Anterior cingulate cortex (tissue), 58 donors: ENCODE results near the gene SUCLG2.

Experiments
- DNase-seq, 58 donors: peaks; one replicate each; lab custom pipeline; 2025; lab: John Stamatoyannopoulos, UW

SUCLG2 gene

GRCh38 chr3:67654099-67654843 is at the start of gene SUCLG2:
Gene SUCLG2 (minus strand): TSS chr3:67654612. CDS start chr3:67654586, 26 bp downstream.
- DNase-seq, result peak; percentile 9 to 87 (median 66)

DNA sequence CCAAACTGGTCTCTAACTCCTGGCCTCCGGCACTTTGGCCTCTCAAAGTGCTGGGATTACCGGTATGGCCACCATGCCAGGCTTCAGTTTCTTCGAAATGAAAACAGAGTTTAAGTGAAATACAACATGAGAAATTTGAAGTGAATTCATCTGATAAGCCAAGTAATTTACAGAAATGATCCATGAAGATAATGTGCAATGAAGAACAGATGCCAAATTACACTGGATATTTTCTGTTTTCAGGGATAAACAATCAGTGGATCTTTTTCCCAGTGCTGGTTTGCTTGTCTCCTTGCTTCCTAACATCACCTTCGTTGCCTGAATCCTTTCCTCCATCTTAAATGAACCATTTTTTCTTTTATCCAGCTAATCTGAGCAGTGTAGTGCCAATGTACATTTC is 46.2 kb upstream of the SUCLG2 start:
- DNase-seq, result no peak

- DNase-seq, result no peak
These were observed 45.5 kb upstream of the SUCLG2 start for GRCh38 chr3:67699882-67700281.

DNA sequence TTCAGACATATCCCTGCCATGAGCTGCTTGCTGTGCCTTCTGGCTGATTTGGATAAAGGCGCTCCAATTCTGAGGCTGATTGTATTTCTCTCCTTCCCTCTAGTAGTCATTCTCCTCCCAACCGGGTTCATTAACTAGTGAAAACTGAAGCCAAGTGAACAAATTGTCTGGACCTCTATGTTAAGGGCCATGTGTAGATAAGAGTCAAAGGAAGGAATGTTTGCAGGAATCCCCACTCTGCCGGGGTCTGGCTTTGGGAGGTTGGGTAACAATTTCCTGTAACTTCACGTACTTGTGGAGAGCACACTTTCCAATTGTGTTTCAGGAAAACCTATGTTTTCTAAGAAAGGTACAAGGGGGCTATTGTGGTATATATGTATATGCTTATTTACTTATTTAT is 38.2 kb upstream of the SUCLG2 start:
- no peak for DNase-seq

GRCh38 chr3:67691926-67692325 is 37.5 kb upstream of the SUCLG2 start:
- DNase-seq, result no peak

GRCh38 chr3:67691207-67691606 is 36.8 kb upstream of the SUCLG2 start:
- DNase-seq, result no peak

- no peak for DNase-seq
These were observed 35.4 kb upstream of the SUCLG2 start for GRCh38 chr3:67689806-67690205.

- DNase-seq, result no peak
These were observed 33.8 kb upstream of the SUCLG2 start for GRCh38 chr3:67688231-67688630.

GRCh38 chr3:67686069-67686468 is 31.7 kb upstream of the SUCLG2 start:
- DNase-seq, result no peak

DNA sequence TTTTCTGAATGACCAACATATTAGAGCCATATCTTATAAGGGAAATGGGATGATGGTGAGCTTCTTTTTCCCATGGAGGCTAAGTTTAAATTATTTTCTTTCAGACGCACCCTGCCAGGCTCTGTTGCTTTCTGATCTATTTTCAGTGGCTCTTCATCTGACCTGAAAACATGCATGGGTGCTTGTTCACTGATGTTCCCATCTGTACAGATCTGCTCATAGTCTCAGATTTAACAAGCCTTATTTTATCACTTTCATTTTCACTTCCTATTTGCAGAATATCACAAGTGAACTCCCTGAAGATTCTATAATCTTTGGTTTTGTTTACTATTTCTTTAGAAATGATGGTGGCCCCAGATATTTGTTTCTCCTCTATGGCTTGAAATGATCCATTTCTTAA is 31.1 kb upstream of the SUCLG2 start:
- no peak for DNase-seq

DNA sequence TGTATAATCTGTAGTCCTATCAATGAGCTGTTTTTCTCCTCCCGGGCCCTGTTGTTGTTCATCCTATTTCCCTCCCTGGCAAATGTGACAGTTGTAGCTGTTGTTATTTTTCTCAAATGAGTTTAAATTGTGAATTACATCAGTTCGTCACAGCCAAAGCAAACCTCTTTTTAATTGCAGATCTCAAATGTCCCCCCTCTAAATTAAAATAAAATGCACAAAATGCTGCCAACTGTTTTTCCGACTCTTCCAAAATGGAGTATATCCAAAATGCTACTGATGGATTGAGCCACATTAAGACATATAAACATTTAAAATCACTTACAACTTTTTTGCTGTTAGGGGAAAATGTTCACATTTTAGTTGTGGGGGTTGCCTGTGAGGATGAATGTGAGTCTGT is 29.8 kb upstream of the SUCLG2 start:
- no peak for DNase-seq

DNA sequence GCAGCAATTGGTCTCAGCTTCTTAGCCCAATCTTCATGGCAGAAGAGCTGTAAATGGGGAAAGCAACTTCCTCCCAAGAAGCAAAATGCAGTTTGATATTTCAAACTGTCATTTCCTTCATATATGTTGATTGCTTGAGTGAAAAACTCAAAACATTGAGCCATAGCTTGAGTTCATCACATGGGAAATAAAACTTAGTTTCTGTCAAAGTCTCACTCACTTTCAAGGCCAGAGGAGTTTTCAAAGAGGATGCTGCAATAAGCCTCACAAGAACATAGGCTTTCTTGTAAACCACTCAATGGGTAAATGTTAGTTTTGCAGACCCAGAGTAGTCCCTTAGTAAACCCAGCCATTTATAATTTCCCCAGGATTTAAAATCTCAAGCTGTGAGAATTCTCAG is 29.1 kb upstream of the SUCLG2 start:
- DNase-seq, result no peak

GRCh38 chr3:67678665-67679064 is 24.3 kb upstream of the SUCLG2 start:
- no peak for DNase-seq

DNA sequence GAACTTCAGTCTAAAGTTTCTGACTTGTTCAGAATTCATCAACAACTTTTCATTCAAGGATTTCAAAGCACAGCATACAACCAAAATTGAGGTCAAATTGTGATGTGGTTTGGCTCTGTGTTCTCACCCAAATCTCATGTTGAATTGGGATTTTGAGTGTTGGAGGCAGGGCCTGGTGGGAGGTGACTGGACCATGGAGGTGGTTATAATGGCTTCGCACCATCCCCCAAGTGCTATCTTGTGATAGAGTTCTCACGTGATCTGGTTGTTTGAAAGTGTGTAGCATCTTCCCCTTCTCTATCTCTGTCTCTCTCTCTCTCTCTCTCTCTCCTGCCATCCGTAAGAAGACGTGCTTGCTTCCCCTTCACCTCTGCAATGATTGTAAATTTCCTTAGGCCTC is 19.6 kb upstream of the SUCLG2 start:
- no peak for DNase-seq

- DNase-seq, result no peak
These were observed 8.3 kb upstream of the SUCLG2 start for GRCh38 chr3:67662733-67663132.

DNA sequence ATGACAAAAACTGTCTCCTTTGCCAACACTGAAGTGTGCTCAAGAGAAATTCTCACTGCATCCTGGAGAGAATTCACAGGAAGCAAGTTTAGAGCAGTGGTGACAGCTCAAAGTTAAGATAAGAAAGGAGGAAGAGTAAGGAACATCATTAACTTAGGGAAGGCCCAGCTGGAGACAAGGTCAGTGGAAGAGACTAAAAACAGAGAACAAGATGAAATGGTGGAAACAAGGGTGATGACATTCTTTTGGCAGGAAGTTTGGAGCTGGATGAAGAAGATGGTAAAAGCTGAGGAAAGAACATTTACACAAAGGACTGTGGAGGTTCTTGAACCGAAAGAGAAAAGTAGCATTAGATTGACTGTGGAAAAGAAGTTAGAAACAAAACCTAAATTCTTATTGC is 6.7 kb upstream of the SUCLG2 start:
- no peak for DNase-seq

GRCh38 chr3:67657192-67657591 is 2.8 kb upstream of the SUCLG2 start:
- DNase-seq, result no peak

DNA sequence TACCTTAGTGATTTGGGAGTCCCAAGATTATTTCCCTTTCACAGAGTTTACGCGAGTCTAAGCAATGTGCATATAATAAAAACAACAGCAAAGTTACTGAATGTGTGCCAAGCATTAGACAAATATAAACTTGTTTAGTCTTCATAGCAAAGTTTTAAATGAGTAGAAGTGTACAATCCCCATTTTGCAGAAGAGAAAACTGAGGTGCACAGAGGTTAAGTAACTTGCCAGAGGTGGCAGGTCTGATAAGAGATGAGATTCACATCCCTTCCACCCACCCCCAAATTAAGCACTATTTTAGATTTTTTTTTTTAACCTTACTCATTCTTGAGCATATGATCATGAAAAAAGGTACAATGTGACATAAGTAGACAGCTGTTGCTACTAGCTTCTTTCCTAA is 2.2 kb upstream of the SUCLG2 start:
- DNase-seq, result no peak

- DNase-seq, result peak in 1 of 58 donors; percentile 1
These were observed 1.1 kb upstream of the SUCLG2 start for GRCh38 chr3:67655364-67656121.

DNA sequence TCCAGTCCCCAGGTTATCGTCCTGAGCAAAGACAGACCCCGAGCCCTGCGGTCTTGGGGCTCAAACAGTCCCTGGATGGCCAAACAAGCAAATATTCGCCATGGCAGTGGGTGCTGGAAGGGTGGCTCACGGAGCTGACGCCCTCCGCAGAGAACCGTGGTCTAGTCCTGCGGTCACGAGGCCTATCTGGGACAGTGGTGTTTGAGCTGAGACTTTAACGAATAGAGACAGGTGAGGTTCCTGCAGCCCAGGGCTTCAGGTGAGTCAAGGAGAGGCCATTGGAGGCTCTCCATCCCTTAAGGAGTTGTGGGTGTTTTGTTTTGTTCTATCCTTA is 399 bp upstream of the SUCLG2 start:
- peak in 3 of 58 donors; percentile 35 to 50 (median 38) for DNase-seq

DNA sequence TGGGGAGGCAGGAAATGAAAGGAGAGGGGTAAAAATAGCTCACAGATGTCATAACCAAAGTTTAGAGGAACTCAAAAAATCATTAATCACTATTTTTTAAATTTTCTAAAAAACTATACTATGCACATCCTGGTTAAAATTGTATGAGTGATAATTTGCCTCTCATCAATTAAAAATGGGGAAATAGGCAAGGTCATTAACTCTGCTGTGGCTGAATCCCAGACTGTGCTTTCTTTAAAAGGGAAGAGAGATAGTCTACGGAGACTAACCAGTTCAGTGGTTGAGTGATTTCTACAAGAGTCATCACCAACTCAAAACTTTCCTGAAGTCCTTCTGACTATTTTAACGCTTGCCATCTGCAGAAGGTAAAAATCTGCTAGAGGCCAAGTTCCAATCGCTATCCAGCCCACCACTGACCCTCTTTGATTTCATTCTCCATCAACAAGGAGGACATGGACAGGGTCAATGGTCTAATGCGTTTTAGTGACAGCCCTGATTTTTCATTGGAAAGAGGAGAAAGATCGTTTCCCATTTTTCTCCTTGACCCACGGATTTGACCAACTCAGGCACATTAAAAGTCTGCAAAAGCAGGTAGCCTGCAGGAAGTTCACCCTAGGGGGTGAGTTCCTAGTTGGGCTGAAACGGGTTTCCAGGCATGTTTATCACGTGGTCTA is 850 bp downstream of the SUCLG2 start:
- DNase-seq, result peak in 1 of 58 donors; percentile 30

DNA sequence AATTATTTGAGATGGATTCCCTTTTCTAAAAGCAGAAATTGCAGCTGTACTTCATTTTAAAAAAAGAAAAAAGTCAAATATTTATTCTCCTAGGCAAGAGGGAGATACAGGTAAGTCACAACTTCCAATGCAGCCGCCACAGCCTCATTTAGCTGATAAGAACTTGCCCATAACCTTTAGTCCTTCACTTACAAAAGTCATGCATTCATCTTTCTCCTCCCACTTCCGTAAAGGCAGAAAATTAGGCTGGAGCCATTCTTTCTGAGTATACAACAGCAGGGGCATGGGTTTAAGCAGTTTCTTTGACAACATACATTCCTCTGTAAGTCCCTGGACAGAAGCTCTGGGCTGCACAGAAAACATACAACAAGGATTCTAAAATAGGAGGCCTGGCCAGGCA is 4.3 kb downstream of the SUCLG2 start:
- DNase-seq, result no peak
